Lower lobe of right lung (tissue), 2 donors: ENCODE results near the gene CSNK1E. TPM values are rescaled to one million over a fixed set of nuclear protein-coding genes. Genes with fewer than 3 reads are reported as not detected.

Experiments used
- ATAC-seq, 2 donors: fragments of 200-7000 bp; cut with Tn5 transposase; one replicate each; pipeline ENCODE4 v1.9.1; 2020 to 2022; ENCODE audit warnings: mild to moderate bottlenecking in 2 of 2, moderate library complexity in 2 of 2
- DNase-seq: peaks from one replicate; pipeline ENCODE4 v3.0.0-alpha.2; 2020
- H3K27ac ChIP-seq: fragments of 200-600 bp; one replicate; pipeline ENCODE4 v1.8.0; 2022
- H3K27me3 ChIP-seq: fragments of 200-600 bp; one replicate; pipeline ENCODE4 v1.8.0; 2022; ENCODE audit warnings: low read depth
- H3K36me3 ChIP-seq: fragments of 200-600 bp; one replicate; pipeline ENCODE4 v1.8.0; 2022; ENCODE audit warnings: mild to moderate bottlenecking
- H3K4me1 ChIP-seq: fragments of 200-600 bp; one replicate; pipeline ENCODE4 v1.8.0; 2022
- H3K4me3 ChIP-seq: fragments of 200-600 bp; one replicate; pipeline ENCODE4 v1.8.0; 2022; ENCODE audit warnings: mild to moderate bottlenecking
- H3K9me3 ChIP-seq: fragments of 200-600 bp; one replicate; pipeline ENCODE4 v1.8.0; 2022
- intact Hi-C: fragments of 100-400 bp; cut with DNase I; formaldehyde crosslinking; loops from one replicate; pipeline ENCODE4 v1.11.0; 2022
- total RNA-seq: library from RNA; stranded (reverse); fragmentation: NEBNext Ultra II Directional; extraction: Animal tissue kit (Norgen Biotek cat#: 25700); gene quantifications from one replicate; pipeline ENCODE4 v1.2.1, GENCODE V29; 2021
- TF ChIP-seq, protein P1 (sequence below): fragments of 200-600 bp; IDR thresholded peaks from one replicate; pipeline ENCODE4 v1.8.0; 2022; ENCODE audit warnings: antibody characterized with exemption, mild to moderate bottlenecking
- donor health status: DM: no; HTN: yes; CAD: no; lungs with severe emphysema.

The CSNK1E gene
- total RNA-seq, 1 donor from 2014 or later: 126 TPM

DNA sequence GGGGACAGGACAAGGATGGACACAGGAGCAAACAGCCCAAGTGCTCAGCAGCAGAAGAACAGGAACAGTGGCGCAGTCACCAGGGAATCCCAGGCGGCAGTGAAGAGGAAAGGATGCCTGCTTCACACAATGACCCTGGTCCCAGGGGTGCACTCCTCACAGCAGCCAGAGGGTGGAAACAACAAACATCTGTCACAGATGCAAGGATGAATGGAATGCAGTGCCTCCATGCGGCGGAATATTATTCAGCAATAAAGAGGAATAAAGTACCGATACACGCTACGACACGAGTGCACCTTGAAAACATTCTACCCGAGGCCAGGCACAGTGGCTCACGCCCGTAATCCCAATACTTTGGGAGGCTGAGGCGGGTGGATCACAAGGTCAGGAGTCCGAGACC, 12.7 kb downstream of the CSNK1E start:
- DNase-seq (no peak), ATAC-seq (peak in 1 of 2 donors; percentile 16)
- TF ChIP-seq, protein P1, sequence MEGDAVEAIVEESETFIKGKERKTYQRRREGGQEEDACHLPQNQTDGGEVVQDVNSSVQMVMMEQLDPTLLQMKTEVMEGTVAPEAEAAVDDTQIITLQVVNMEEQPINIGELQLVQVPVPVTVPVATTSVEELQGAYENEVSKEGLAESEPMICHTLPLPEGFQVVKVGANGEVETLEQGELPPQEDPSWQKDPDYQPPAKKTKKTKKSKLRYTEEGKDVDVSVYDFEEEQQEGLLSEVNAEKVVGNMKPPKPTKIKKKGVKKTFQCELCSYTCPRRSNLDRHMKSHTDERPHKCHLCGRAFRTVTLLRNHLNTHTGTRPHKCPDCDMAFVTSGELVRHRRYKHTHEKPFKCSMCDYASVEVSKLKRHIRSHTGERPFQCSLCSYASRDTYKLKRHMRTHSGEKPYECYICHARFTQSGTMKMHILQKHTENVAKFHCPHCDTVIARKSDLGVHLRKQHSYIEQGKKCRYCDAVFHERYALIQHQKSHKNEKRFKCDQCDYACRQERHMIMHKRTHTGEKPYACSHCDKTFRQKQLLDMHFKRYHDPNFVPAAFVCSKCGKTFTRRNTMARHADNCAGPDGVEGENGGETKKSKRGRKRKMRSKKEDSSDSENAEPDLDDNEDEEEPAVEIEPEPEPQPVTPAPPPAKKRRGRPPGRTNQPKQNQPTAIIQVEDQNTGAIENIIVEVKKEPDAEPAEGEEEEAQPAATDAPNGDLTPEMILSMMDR: no peak
- Histone ChIP-seq H3K4me1 (peaks cover 54% of the 10 kb centered on the region), H3K36me3 (peaks cover 68% of the 10 kb centered on the region), H3K27me3 (no peaks in the 10 kb centered on the region), H3K4me3 (no peak overlapping the region), H3K9me3 (no peaks in the 10 kb centered on the region), H3K27ac (peak overlapping the region; percentile 47)
- intact Hi-C loops: no loop called here

DNA sequence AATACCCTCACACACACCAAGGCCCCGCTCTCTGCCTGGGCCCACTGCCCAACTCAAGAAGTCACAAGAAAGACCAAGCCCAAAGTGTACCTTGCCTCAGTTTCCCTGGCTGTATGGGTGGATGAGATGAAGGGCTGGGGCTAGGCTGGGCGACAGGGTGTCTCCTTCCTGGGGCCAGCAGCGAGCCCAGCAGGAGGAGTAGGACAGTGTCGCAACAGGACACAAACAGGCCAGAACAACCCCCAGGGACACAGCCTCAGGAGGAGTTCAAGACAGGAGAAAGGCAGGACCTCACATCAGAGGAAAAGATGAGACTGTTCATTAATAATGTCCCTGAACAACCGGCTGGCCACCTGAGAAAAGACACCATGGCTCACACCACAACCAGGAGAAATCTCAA, 13.3 kb downstream of the CSNK1E start:
- Histone ChIP-seq H3K27ac (peak overlapping the region; percentile 47), H3K27me3 (no peaks in the 10 kb centered on the region), H3K4me3 (no peak overlapping the region), H3K4me1 (peaks cover 48% of the 10 kb centered on the region), H3K9me3 (no peaks in the 10 kb centered on the region), H3K36me3 (peaks cover 68% of the 10 kb centered on the region)
- intact Hi-C loops: no loop called here
- DNase-seq: no peak
- no peak for ATAC-seq
- TF ChIP-seq, protein P1: no peak

DNA sequence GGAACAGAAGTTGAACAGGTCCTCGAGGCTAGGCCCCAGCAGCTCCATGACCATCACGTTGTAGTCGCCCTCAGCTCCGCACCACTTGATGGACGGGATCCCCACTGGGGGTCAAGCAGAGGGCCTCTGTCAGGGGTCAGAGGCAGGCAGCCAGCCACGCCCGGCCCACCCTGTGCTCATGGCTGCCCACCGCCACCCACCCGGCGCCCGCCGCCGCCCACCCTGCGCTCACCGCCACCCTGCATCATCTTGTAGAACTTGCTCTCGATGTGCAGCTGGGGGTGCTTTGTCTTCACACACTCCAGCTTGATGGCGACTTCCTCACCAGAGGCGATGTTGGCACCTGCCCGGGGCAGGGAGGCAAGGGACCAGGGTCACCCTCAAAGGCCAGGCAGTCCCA, 14.3 kb downstream of the CSNK1E start:
- H3K27ac ChIP-seq: no peak overlapping the region
- DNase-seq: no peak

DNA sequence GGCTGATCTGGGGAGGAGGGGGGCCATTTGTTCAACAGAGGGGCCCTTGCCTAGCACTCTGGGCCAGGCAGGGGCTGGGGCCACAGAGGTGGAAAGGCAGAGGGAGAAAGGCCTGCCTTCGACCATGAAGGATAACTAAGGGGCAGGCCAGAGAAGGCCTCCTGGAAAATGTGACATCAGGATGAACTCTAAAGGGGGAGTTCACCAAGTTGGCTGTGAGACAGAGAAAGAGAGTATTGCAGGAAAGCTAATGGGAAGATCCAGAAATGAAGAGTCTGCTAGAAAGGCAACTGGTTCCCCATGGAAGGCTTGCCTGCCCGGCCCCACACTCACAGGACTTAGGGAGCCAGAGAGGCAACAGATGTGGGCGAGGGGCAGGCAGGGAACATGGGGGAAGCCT, 16.3 kb downstream of the CSNK1E start:
- Histone ChIP-seq H3K9me3 (no peaks in the 10 kb centered on the region), H3K36me3 (peaks cover 90% of the 10 kb centered on the region), H3K4me3 (no peak overlapping the region), H3K4me1 (peaks cover 25% of the 10 kb centered on the region), H3K27me3 (no peaks in the 10 kb centered on the region), H3K27ac (no peak overlapping the region)
- intact Hi-C loops: no loop called here
- no peak for ATAC-seq
- TF ChIP-seq, protein P1: no peak
- no peak for DNase-seq

More for the DNA sequence above, 14.3 kb downstream of the CSNK1E start:
- Histone ChIP-seq H3K27me3 (no peaks in the 10 kb centered on the region), H3K9me3 (no peaks in the 10 kb centered on the region), H3K4me3 (no peak overlapping the region), H3K4me1 (peaks cover 39% of the 10 kb centered on the region), H3K36me3 (peaks cover 70% of the 10 kb centered on the region)
- TF ChIP-seq, protein P1: no peak
- ATAC-seq: no peak
- intact Hi-C loops: no loop called here

DNA sequence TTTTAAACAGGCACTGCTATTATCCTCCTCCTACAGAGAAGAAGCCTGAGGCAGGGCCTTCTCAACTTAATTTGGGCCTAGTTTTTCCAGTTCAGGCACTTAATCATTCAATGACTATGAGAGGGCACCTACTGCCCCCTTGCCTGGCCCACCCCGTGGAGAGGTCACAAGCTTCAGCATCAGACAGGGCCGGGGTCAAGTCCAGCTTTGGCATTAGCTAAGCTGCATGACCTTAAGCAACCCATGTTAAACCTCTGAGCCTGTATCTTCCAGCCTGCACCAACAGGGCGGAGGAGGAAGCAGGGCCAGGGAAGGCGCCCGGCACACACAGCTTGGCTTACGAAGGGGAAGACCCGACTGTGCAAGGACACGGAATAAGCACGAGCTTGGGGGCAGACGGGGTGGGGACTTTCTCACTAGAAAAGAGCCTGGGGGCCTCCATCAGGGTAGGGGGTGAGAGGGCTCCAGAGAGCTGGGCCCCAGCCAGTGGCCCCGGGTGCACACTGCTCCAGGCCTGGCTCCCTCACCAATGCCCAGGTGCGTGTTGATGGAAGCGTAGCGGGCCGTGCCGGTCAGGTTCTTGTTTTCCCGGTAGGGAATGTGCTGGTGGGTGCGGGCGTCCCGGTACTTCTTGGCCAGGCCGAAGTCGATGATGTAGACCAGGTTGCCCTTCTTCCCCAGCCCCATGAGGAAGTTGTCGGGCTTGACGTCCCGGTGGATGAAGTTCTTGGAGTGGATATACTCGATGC, 16.9 kb downstream of the CSNK1E start:
- TF ChIP-seq, protein P1: no peak
- Histone ChIP-seq H3K27ac (no peak overlapping the region), H3K27me3 (no peaks in the 10 kb centered on the region), H3K4me3 (no peak overlapping the region), H3K4me1 (peaks cover 19% of the 10 kb centered on the region), H3K36me3 (peaks cover 96% of the 10 kb centered on the region), H3K9me3 (no peaks in the 10 kb centered on the region)
- no peak for ATAC-seq
- no peak for DNase-seq
- intact Hi-C loops: no loop called here
